Astrocyte (in vitro differentiated cells and primary cell): ENCODE measurements around the gene MDN1.

ENCODE experiments used
- EZH2 ChIP-seq: IDR thresholded peaks from 2 replicates; pipeline ENCODE4 v1.6.1; 2012; ENCODE audit warnings: mild to moderate bottlenecking, low read length, inconsistent platforms; ENCODE audit not compliant: insufficient read depth
- TF ChIP-seq, protein P1 (sequence below): IDR thresholded peaks from 2 replicates; pipeline ENCODE4 v1.5.1; 2011; ENCODE audit warnings: low read depth, mild to moderate bottlenecking, inconsistent platforms, low read length, moderate library complexity; ENCODE audit not compliant: insufficient read depth

DNA sequence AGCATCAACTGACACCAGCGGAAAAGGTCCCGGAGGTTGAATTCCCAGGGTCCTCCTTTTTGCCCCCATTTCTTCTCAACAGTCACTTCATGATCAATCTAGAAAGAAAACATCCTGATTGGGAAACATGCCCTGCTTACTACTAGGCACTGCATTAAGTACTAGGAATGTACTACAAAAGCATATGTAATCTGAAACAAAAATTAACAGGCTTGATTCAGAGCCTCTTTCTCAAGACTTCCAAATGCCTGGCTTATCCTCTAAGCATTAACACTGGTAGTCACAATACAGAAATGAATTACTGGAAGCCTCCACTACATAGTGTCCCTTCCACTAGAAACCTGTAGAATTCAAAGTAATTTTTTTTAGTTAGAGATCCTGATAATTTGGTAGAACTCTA, 96.5 kb downstream of the MDN1 start:
- TF ChIP-seq, protein P1, sequence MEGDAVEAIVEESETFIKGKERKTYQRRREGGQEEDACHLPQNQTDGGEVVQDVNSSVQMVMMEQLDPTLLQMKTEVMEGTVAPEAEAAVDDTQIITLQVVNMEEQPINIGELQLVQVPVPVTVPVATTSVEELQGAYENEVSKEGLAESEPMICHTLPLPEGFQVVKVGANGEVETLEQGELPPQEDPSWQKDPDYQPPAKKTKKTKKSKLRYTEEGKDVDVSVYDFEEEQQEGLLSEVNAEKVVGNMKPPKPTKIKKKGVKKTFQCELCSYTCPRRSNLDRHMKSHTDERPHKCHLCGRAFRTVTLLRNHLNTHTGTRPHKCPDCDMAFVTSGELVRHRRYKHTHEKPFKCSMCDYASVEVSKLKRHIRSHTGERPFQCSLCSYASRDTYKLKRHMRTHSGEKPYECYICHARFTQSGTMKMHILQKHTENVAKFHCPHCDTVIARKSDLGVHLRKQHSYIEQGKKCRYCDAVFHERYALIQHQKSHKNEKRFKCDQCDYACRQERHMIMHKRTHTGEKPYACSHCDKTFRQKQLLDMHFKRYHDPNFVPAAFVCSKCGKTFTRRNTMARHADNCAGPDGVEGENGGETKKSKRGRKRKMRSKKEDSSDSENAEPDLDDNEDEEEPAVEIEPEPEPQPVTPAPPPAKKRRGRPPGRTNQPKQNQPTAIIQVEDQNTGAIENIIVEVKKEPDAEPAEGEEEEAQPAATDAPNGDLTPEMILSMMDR = no peak
- no peak for TF ChIP-seq EZH2
